MG63 (cell line): ENCODE results near the gene TRIM26. TPM values are rescaled to one million over a fixed set of nuclear protein-coding genes. Genes with fewer than 3 reads are reported as not detected.

Experiments used
- DNase-seq: peaks from one replicate; pipeline ENCODE4 v3.0.0-alpha.2; 2020
- H3K27me3 ChIP-seq: fragments of 250-450 bp; sonication (Bioruptor Pico); 2 replicates; pipeline ENCODE4 v1.5.1; 2020; ENCODE audit warnings: mild to moderate bottlenecking, moderate library complexity
- H3K36me3 ChIP-seq: fragments of 250-450 bp; sonication (Bioruptor Pico); 2 replicates; pipeline ENCODE4 v1.5.1; 2020; ENCODE audit warnings: mild to moderate bottlenecking, moderate library complexity
- H3K4me3 ChIP-seq: fragments of 250-450 bp; sonication (Bioruptor Pico); 2 replicates; pipeline ENCODE4 v1.5.1; 2020; ENCODE audit warnings: mild to moderate bottlenecking, moderate library complexity
- H3K9me3 ChIP-seq: fragments of 250-450 bp; sonication (Bioruptor Pico); 2 replicates; pipeline ENCODE4 v1.5.1; 2020; ENCODE audit warnings: mild to moderate bottlenecking, moderate library complexity
- total RNA-seq: library from RNA; depleted of rRNA; stranded (reverse); fragments of >200 nt; shearing (Covaris generic); gene quantifications from 2 replicates; pipeline ENCODE4 v1.2.3, GENCODE V29; 2014; ENCODE audit warnings: low replicate concordance

Gene TRIM26
- total RNA-seq, 1 experiment from 2014 or later = 44.3 TPM

DNA sequence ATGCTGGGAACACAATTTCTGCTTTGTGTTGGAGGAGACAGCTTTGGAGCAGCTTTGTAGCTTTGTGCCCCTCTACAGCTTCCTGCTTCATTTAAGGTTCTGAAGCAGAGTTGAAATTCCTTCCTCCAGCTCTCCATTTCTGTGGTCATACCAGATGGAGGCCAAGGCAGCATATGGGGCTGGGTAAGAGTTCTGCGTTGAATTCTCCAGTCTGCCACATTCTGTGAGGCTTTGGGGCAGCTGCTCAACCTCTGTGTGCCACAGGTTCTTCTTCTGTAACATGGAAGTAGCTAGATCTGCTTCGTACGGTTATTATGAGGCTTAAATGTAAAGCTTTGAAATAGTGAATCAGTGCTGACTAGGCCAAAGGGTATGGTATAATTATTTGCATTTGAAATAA, 2.9 kb upstream of the TRIM26 start:
- Histone ChIP-seq H3K9me3 (no peaks in the 10 kb centered on the region), H3K27me3 (no peaks in the 10 kb centered on the region), H3K4me3 (no peak overlapping the region), H3K36me3 (no peaks in the 10 kb centered on the region)
- no peak for DNase-seq

DNA sequence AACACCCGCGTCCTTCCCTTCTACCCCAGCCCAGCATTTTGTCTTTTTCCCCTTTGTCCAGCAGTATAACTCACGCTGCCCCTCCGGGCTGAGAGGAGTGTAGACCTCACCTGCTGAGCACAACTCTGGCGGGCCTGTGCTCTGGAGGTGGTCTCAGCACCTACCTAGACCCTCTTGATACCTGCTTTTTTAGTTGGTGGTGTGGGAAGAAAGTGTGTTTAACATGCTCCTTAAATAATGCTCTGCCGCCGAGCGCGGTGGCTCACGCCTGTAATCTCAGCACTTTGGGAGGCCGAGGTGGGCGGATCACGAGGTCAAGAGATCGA, 1.4 kb upstream of the TRIM26 start:
- H3K9me3 ChIP-seq = no peaks in the 10 kb centered on the region
- H3K36me3 ChIP-seq = peaks cover 2% of the 10 kb centered on the region; the same call in 1 of the 2 replicates
- peak overlapping the region; percentile 71 for H3K4me3 ChIP-seq
- H3K27me3 ChIP-seq = no peaks in the 10 kb centered on the region
- DNase-seq = no peak

DNA sequence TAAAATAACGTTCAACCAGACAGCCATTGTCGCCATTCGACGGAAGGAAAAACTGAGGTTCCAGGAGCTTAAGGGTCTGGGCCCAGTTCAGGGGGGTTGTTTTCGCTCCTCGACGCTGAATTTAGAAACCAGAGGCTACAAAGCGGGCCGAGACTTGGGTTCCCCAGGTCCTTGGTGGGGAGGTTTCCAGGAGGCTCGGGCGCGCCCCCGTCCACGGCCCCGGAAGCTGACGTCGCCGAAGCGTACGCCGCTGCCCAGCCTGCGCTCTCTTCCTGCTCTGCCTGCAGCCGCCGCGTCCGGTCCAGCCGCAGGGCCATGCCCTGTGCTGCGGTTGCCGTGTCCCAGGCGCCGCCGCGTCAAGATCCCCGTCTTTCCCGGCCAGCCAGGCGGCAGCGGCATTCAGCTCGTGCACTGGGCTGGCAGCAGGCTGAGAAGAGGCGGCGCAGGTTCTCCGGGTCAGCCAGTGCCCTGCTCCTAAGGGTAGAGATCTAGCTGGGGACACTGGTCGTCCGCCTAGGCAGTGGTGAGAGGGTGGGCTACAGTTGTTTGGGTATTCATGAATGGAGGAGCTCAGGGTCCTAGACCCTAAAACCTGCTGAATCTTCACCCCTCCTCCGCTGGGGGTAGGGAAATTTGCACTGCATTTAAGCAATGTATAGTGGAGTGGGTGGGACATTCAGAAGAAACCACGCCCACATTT, 901 bp upstream of the TRIM26 start:
- Histone ChIP-seq H3K9me3 (no peaks in the 10 kb centered on the region), H3K36me3 (peaks cover 2% of the 10 kb centered on the region; the same call in 1 of the 2 replicates), H3K4me3 (peak overlapping the region; percentile 71), H3K27me3 (no peaks in the 10 kb centered on the region)
- DNase-seq = peak; percentile 80

DNA sequence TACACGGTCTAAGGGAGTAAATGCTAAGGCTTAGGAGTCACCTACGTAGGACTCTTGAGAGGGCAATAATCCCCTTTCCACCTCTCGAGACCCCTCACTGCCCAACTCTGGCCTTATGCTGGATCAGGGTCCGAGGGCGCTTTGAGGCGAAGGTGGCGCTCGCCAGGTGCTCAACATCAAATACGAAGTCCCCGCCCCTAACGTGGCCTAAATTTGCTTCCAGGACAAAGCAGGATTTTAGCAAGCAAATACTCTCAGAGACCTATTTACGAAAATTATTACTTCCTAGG, 406 bp upstream of the TRIM26 start:
- H3K9me3 ChIP-seq = no peaks in the 10 kb centered on the region
- H3K27me3 ChIP-seq = no peaks in the 10 kb centered on the region
- no peak for DNase-seq
- H3K36me3 ChIP-seq = peaks cover 2% of the 10 kb centered on the region; the same call in 1 of the 2 replicates
- peak overlapping the region; percentile 71 for H3K4me3 ChIP-seq

DNA sequence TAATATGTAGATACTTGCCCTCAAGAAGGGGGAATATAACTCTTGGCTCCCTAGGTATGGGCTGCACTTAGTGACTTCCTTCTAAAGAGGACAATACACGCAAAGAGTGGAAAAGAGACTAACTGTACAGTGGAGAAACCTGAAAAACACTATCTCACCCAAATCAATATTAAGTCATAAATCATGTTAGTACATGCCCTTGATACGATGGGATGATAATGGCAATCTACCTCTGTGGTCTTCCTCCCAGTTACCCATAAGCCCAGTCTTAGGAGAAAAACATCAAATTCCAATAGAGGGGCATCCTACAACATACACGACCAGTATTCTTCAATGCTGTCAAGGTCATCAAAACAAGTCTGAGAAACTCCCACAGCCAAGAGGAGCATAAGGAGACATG, 1.3 kb downstream of the TRIM26 start:
- Histone ChIP-seq H3K27me3 (no peaks in the 10 kb centered on the region), H3K9me3 (no peaks in the 10 kb centered on the region), H3K4me3 (peak overlapping the region; percentile 71), H3K36me3 (peaks cover 2% of the 10 kb centered on the region)
- DNase-seq = no peak

DNA sequence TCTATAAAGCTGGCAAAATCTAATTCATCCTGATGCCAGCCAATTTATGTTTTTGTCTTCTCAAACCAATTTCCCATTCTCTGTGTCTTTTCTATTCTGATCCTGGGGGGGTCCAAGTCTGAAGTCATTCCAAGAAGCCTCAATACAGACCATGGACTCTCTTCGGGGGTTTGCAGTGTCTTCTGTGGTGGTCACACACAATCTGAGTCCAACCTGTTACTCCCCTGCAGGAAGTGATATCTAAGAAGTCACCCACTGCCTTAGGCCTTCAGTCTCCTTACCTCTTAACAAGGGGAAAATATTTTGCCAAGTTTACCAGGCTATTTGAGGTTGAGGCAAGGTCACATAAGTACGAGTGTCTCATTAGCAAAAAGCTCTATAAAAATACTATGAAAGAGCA, 1.9 kb downstream of the TRIM26 start:
- Histone ChIP-seq H3K4me3 (peak overlapping the region; percentile 71), H3K9me3 (no peaks in the 10 kb centered on the region)

DNA sequence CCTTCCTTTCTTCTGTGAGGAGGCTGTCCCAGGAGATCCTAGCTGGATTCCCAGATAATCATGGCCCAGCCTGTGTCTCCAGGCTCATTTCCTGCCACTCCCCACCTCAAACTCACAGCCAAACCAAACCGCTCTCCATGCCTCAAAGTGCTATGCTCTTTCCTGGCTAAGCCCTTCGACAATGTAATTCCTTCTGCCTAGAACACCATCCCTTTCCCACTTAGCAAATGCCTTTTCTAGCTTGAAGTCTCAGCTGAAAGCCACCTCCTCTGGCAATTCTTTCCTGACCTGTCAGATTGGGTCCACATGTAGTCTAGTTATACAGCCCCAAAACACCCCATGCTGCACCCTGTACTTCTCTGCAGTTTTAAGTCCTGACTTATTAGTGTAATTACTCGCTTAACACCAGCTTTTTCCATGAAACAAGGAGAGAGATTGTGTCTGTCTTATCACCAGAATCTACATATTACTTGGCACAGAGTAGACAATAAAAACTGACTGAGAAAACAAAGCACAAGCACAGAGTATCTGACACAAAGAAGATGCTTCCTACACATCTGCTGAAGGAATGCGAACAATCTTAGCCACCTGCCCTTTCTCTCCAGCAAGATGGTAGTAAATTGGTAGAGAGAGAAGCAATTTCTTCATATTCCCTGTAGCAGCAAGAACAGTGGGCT, 5.4 kb downstream of the TRIM26 start:
- Histone ChIP-seq H3K4me3 (no peak overlapping the region), H3K27me3 (no peaks in the 10 kb centered on the region), H3K9me3 (no peaks in the 10 kb centered on the region), H3K36me3 (peaks cover 2% of the 10 kb centered on the region)
- DNase-seq = peak; percentile 56

More for the DNA sequence above, 1.9 kb downstream of the TRIM26 start:
- H3K36me3 ChIP-seq = peaks cover 2% of the 10 kb centered on the region
- no peak for DNase-seq
- no peaks in the 10 kb centered on the region for H3K27me3 ChIP-seq

DNA sequence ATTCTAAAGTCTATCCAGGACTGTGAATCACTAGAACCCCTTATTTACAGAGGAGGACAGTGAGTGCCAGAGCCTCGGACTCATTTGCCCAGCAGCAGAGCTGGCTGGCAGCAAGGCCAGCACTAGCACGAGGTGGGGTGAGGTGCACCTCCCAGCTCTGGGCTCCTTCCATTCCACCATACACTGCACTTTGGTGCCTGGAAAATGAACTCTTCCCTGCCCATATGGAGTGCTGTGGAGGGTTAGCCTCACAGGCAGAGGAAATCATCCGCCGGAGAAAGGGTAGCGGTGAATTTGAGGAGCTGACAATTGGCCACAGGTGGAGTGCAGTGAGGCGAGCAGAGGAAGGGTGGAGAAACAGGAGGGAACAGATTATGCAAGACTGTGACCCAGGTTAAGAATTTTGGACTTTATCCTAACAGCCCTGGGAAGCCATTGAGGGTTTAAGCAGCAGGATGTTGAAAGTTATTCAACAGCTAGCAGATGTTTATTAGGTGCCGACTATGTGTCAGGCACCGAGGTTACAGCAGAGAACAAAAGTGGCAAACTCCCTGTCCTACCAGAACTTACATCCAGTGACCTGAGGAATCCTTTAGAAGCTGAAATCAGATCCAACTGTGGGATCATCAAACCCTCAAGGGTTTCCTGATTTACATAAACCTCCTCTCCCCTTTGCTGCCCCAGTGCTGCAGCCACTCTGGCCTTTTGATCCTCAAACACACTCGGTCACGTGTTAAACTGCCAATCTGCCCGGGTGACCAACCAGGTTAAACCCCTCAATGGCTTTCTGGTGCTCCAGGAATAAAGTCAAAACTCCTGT, 6.2 kb downstream of the TRIM26 start:
- Histone ChIP-seq H3K27me3 (no peaks in the 10 kb centered on the region), H3K36me3 (peaks cover 4% of the 10 kb centered on the region), H3K9me3 (no peaks in the 10 kb centered on the region), H3K4me3 (no peak overlapping the region)
- peak; percentile 69 for DNase-seq

DNA sequence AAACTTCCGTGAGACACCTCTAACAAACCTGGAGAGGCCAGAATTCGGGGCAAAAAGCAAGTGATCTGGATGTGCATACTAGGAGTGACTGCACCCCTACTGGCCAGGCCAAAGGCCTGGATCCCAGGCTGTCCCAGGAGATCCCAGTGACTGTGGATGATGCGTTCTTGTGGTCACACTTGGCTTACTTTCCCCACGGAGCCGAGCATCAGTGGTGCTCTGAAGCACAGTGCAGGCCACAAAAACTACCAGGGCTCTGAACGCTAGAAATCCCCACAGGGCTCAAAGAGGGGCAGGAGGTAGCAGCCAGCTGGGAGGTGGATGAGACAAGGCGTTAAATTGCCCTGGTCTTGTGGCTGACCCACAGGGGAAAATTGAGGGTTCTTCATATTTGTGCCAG, 7.1 kb downstream of the TRIM26 start:
- DNase-seq = peak; percentile 32

DNA sequence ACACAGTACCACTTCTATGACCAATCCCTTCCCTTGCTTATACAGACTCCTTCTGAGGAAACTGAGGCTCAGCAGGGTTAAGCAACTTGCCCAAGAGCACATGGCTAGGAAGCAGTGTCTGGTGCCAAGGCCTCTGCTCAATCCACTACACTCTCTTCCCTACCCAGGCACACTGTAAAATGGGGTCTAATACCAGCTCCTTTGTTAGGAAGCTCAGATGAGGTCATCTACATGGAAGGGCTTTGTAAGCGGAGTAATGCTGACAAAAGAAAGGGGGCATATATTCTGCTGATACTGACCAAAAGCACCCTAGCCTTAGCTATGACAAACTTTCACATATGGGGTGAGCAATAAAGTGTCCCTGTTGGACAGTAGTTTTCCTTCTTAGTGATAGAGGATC, 9.1 kb downstream of the TRIM26 start:
- Histone ChIP-seq H3K4me3 (no peak overlapping the region), H3K9me3 (no peaks in the 10 kb centered on the region), H3K27me3 (no peaks in the 10 kb centered on the region), H3K36me3 (peaks cover 2% of the 10 kb centered on the region; the same call in 1 of the 2 replicates)
- no peak for DNase-seq

More for the DNA sequence above, 7.1 kb downstream of the TRIM26 start:
- Histone ChIP-seq H3K4me3 (no peak overlapping the region), H3K9me3 (no peaks in the 10 kb centered on the region), H3K36me3 (peaks cover 4% of the 10 kb centered on the region), H3K27me3 (no peaks in the 10 kb centered on the region)

DNA sequence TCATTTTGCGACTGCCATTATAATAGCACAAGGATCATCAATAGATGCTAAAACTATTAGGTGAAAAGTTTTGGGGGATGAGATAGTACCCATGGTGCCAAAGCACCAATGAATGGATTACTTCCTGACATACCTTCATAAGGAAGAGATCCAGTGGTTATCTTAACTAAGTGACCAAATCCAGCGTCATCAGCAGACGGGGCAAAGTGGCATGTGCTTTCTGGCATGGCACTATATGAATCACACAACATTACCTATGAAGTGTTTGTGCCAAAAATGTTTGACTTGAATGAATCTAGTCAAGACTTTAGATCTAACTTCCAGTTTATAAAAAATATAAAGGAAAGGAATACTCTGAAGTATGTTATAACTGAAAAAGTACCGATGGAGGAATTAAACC, 10.8 kb downstream of the TRIM26 start:
- peaks cover 5% of the 10 kb centered on the region for H3K36me3 ChIP-seq
- H3K4me3 ChIP-seq = no peak overlapping the region
- no peak for DNase-seq
- H3K27me3 ChIP-seq = no peaks in the 10 kb centered on the region
- H3K9me3 ChIP-seq = no peaks in the 10 kb centered on the region

DNA sequence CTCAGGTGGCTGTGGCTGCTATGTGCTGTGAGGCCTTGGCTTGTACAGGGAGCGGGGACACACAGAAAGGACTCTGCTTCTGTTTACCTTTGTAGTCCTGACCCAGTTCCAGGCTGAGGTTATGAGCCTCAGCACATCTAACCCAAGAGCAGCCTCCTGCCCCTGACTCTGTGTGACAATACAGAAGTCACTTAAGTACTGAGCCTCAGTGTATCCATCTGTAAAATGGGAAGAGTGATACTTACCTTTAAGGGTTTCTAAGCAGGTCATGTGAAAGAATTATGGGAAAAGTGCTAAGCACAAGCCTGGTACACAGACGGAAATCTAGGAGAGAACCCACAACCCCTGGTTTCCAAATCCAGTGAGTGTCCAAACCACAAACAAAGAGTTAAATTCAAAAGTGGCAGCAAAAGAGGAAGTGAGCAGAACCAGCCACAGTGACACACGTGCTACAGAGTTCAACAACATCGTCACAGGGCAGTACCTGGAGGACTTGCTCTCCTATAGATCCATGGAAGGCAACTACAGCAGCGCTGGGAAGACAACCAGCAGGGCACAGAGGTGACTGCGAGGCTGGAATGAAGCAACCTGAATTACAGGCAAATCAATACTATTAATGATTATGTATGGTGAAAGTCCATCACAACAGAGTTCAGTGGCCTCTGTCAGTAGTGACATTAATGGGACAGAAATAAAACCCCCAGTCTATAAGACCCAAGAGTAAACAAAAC, 12.5 kb downstream of the TRIM26 start:
- peaks cover 5% of the 10 kb centered on the region for H3K36me3 ChIP-seq
- H3K27me3 ChIP-seq = no peaks in the 10 kb centered on the region
- H3K4me3 ChIP-seq = no peak overlapping the region
- H3K9me3 ChIP-seq = no peaks in the 10 kb centered on the region
- DNase-seq = no peak

DNA sequence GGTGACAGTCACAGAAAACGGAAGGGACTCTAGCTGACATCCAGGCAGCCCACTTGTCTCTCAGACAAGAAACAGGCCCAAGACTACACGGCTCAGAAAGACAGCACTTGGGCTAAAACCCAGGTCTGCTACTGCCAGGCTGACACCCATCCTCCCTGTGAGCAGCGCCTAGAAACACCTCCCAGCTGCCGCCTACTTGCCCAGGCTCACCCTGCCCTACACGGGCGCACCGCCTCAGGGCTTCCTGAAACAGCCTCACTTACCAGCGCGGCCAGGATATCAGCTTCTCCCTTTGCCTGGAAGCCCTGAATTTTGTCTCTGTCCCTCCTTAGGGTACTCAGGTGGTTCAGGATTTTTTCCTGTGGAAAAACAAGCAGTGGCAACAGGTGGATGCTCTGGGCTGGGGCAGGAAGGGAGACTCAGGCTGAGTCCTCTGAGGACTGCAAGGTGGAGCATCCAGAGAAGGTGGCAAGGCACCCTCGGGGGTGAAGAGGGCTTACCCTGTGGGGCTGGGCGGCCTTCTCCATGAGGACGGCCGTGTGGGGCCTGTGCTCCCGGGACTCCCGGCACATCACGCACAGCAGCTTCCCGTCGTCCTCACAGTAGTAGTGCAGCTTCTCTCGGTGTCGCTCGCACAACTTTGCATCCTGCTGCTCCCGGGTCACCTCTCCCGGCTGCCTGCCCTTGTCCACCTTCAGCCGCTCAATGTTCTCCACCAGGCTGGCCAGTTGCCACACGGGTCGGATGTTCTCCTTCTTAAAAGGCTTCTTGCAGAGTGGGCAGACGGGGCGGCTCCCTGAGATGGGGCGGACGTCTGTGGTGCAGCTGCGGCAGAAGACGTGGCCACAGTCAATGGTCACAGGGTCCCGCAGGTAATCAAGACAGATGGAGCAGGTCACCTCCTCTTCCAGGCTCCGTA, 14.8 kb downstream of the TRIM26 start:
- Histone ChIP-seq H3K36me3 (peaks cover 5% of the 10 kb centered on the region), H3K27me3 (no peaks in the 10 kb centered on the region), H3K9me3 (no peaks in the 10 kb centered on the region), H3K4me3 (no peak overlapping the region)
- no peak for DNase-seq

DNA sequence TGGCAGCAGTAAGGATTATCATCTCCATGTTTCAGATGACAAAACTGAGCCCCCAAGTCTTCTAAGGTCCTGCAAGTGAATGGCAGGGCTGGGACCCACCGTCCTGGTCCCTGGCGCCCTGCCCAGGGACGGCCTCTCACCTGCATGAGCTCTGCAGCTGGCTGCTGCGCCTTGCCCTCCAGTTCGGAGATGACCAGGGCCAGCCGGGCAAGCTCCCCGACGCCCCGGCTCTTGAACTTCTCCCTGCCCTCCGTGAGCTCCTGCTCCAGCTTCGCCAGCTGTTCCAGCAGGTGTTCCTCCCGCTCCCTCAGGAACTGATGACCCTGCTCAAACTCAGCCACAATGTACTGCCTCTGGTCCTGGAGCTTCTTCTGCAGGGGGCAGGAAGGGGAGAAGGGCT, 16.8 kb downstream of the TRIM26 start:
- DNase-seq = no peak
- Histone ChIP-seq H3K36me3 (peaks cover 3% of the 10 kb centered on the region), H3K9me3 (no peaks in the 10 kb centered on the region), H3K27me3 (no peaks in the 10 kb centered on the region), H3K4me3 (no peak overlapping the region)

DNA sequence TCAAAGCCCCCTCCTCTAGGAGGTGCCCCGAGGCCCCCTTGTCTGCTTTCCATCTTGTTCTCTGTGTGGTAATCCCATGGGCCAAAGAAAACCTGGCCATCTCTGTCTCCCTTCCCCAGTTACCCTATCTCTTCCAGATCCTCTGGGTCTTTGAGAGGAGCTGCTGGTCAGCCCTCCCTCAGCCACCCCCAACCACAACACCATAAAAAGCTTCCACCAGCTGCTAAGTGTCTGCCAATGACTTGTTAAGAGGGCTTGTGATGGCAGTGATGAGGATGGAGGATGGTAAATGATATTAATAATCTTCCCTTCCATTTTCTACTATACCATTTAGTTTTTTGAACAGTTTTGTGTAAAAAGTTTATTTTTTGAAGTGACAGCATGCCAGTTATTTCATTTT, 17.3 kb downstream of the TRIM26 start:
- no peaks in the 10 kb centered on the region for H3K27me3 ChIP-seq
- no peaks in the 10 kb centered on the region for H3K9me3 ChIP-seq
- peaks cover 3% of the 10 kb centered on the region for H3K36me3 ChIP-seq
- no peak overlapping the region for H3K4me3 ChIP-seq
- no peak for DNase-seq
